ENCODE measurements around the gene NUDT4B. TPM values are rescaled to one million over a fixed set of nuclear protein-coding genes. Genes with fewer than 3 reads are reported as not detected.
"Not testable (repeated sequence)": the region's sequence is repeated elsewhere in the genome, so short reads cannot be mapped to it uniquely, and the experiment has no call there.

NUDT4B gene

GRCh38 chr1:148773690-148774089 lies 25.1 kb downstream of the NUDT4B start:
- not testable (repeated sequence) for H3K4me2 ChIP-seq (ENCODE audit: low read length); H3K4me3 ChIP-seq (ENCODE audit: low read length); H3K27me3 ChIP-seq (ENCODE audit: control insufficient read depth, insufficient read depth, low read length); H3K9me3 ChIP-seq (replicated peaks; ENCODE audit: low read length); H3K9ac ChIP-seq (ENCODE audit: low read depth, low read length); H3K4me1 ChIP-seq (ENCODE audit: control insufficient read depth, insufficient read depth, low read length); H3K36me3 ChIP-seq (ENCODE audit: insufficient read depth, low read length)

DNA sequence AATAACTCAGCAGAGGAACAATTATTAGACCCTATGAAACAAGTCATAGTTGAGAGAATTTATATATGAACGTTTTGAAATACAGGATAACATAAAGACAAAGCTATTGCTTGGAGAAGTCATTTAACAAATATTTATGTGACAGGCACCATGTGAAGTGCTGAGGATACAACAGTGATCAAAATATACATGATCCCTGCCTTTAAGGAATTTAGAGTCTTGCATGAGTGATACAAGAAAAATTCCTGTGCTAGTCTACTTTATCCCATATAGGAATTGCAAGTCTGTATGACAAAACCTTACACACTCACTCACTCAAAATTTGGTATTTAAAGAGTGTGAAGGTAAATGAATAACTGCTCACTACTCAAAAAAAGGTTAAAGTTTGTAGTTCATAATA lies 25.5 kb downstream of the NUDT4B start:
- H3K9me3 ChIP-seq (replicated peaks; ENCODE audit: low read length); H3K4me3 ChIP-seq (ENCODE audit: low read length); H3K4me2 ChIP-seq (ENCODE audit: low read length); H3K9ac ChIP-seq (ENCODE audit: low read depth, low read length); H3K27me3 ChIP-seq (ENCODE audit: control insufficient read depth, insufficient read depth, low read length); H3K4me1 ChIP-seq (ENCODE audit: control insufficient read depth, insufficient read depth, low read length); H3K36me3 ChIP-seq (ENCODE audit: insufficient read depth, low read length): not testable (repeated sequence)

GRCh38 chr1:148775263-148775662 lies 26.7 kb downstream of the NUDT4B start:
- not testable (repeated sequence) for H3K27me3 ChIP-seq (ENCODE audit: control insufficient read depth, insufficient read depth, low read length)

DNA sequence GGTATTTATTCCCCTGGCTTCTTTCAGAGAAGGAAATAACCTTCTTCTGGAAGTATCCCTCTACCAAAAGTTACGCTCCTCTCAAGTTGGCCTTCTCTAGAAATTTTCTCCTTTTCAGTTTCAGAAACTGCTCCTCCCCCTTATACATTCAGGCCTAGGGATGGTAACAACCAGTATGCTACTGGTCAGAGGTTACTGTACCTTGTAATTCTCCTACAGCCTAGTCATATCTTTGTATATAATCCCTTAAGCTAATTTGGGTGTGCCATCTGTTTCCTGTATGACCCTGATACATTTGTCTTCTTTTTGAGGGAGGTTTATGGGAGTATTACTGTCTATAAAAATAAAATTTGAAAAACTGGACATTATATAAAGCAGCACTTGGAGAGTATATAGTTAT lies 29.1 kb downstream of the NUDT4B start:
- H3K4me3 ChIP-seq (ENCODE audit: low read length); H3K4me1 ChIP-seq (ENCODE audit: control insufficient read depth, insufficient read depth, low read length); H3K9ac ChIP-seq (ENCODE audit: low read depth, low read length); H3K9me3 ChIP-seq (replicated peaks; ENCODE audit: low read length); H3K4me2 ChIP-seq (ENCODE audit: low read length); H3K36me3 ChIP-seq (ENCODE audit: insufficient read depth, low read length); H3K27me3 ChIP-seq (ENCODE audit: control insufficient read depth, insufficient read depth, low read length): not testable (repeated sequence)

More at GRCh38 chr1:148775263-148775662, 26.7 kb downstream of the NUDT4B start:
- not testable (repeated sequence) for H3K4me2 ChIP-seq (ENCODE audit: low read length); H3K4me1 ChIP-seq (ENCODE audit: control insufficient read depth, insufficient read depth, low read length); H3K4me3 ChIP-seq (ENCODE audit: low read length); H3K36me3 ChIP-seq (ENCODE audit: insufficient read depth, low read length); H3K9ac ChIP-seq (ENCODE audit: low read depth, low read length); H3K9me3 ChIP-seq (replicated peaks; ENCODE audit: low read length)

DNA sequence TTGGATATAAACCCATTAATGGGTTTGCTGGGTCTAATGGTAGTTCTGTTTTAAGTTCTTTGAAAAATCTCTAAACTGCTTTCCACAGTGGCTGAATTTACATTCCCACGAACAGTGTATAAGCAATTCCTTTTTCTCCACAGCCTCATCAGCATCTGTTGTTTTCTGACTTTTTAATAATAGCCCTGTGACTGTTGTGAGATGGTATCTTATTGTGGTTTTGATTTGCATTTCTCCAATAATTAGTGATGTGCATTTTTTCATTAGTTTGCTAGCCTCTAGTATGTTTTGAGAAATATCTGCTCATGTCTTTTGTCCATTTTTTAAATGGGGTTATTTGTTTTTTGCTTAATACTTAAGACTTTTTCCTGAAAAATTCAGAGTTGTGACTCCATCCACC lies 31.8 kb downstream of the NUDT4B start:
- H3K9me3 ChIP-seq (replicated peaks; ENCODE audit: low read length); H3K9ac ChIP-seq (ENCODE audit: low read depth, low read length); H3K4me1 ChIP-seq (ENCODE audit: control insufficient read depth, insufficient read depth, low read length); H3K27me3 ChIP-seq (ENCODE audit: control insufficient read depth, insufficient read depth, low read length); H3K4me2 ChIP-seq (ENCODE audit: low read length); H3K4me3 ChIP-seq (ENCODE audit: low read length); H3K36me3 ChIP-seq (ENCODE audit: insufficient read depth, low read length): not testable (repeated sequence)

- not testable (repeated sequence) for H3K4me2 ChIP-seq (ENCODE audit: low read length); H3K4me1 ChIP-seq (ENCODE audit: control insufficient read depth, insufficient read depth, low read length); H3K9me3 ChIP-seq (replicated peaks; ENCODE audit: low read length); H3K27me3 ChIP-seq (ENCODE audit: control insufficient read depth, insufficient read depth, low read length); H3K4me3 ChIP-seq (ENCODE audit: low read length); H3K9ac ChIP-seq (ENCODE audit: low read depth, low read length); H3K36me3 ChIP-seq (ENCODE audit: insufficient read depth, low read length)
Measured at GRCh38 chr1:148791543-148792099, 43.0 kb downstream of the NUDT4B start.

DNA sequence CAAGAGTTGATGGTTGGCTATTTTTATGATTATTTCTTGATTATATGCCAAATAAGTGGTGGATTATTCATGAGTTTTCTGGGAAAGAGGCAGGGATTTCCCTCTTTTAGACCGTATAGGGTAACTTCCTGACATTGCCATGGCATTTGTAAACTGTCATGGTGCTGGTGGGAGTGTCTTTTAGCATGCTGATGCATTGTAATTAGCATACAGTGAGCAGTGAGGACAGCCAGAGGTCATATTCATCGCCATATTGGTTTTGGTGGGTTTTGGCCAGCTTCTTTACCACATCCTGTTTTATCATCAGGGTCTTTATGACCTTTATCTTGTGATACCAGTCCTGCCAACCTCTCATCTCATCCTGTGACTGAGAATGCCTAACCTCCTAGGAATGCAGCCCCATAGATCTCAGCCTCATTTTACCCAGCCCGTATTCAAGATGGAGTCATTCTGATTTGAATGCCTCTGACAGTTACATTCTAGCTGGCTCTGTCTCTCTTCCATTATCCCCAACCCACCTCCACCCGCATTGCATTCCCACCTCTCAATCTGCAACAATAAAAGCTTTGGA lies 45.3 kb downstream of the NUDT4B start:
- not testable (repeated sequence) for H3K4me1 ChIP-seq (ENCODE audit: control insufficient read depth, insufficient read depth, low read length); H3K9me3 ChIP-seq (replicated peaks; ENCODE audit: low read length); H3K9ac ChIP-seq (ENCODE audit: low read depth, low read length); H3K4me2 ChIP-seq (ENCODE audit: low read length); H3K36me3 ChIP-seq (ENCODE audit: insufficient read depth, low read length); H3K27me3 ChIP-seq (ENCODE audit: control insufficient read depth, insufficient read depth, low read length); H3K4me3 ChIP-seq (ENCODE audit: low read length)

Small RNA genes lying within 50 kb of the gene (small RNA-seq; reads per million reads assigned to genes)
- gene RNU6-1171P, result not detected
